SKM-1 (cell line): ENCODE measurements around the gene TERT.
"Not testable (repeated sequence)": the region's sequence is repeated elsewhere in the genome, so short reads cannot be mapped to it uniquely, and the experiment has no call there.

Experiments
- DNase-seq: peaks from one replicate; lab custom pipeline; 2025; ENCODE audit not compliant: unreplicated experiment; lab: John Stamatoyannopoulos, UW

The TERT gene

DNA sequence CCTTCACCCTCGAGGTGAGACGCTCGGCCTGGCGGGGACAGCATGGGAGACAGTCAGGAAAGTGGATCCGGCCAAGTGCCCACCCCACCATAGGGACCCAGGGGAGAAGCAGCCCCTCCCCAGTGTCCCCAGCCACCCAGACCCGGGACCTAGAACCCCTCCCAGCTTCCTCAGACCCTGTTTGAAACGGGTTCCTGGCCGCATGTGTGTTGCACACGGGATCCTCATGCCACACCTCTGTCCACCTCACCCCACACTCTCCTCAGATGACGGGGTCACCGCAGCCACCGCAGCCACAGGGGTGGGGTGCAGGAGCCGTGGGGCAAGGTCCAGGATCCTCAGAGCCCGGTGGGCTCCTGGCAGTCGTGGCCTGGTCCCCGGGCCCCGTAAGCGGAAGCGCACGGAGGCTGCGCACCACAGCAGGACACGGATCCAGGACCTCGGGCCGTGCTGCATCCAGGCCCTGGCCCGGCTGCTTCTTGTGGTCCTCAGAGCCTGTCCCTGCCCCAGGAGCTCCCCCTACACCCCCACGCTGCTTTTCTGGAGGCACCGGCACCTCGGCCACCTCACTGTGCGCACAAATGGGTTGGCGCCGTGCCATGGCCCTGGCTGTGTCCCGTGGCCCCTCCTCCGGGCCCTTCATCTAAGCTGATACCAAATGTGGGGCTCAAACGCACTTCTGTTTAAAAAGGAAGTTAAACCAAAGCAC lies 15.3 kb downstream of the TERT start:
- no peak for DNase-seq

GRCh38 chr5:1278656-1279442 lies 16.0 kb downstream of the TERT start:
- no peak for DNase-seq

DNA sequence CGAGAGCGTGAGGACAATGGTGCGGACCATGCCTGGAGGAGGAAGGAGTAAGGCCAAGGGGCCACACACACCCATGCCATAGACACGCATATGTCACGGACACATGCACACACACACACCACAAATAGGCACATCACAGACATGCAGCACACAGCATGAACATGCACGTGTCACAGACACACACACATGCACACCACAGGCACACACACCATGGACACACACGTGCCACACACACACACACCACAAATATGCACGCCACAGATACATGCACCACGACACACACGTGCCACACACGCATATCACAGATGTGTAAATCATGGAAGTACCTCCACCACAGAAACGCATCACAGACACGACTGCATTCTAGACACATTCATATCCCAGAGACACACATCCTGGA lies 16.7 kb downstream of the TERT start:
- no peak for DNase-seq

- no peak for DNase-seq
These were observed 17.1 kb downstream of the TERT start for GRCh38 chr5:1277781-1278180.

- DNase-seq = no peak
These were observed 17.5 kb downstream of the TERT start for GRCh38 chr5:1277331-1277730.

DNA sequence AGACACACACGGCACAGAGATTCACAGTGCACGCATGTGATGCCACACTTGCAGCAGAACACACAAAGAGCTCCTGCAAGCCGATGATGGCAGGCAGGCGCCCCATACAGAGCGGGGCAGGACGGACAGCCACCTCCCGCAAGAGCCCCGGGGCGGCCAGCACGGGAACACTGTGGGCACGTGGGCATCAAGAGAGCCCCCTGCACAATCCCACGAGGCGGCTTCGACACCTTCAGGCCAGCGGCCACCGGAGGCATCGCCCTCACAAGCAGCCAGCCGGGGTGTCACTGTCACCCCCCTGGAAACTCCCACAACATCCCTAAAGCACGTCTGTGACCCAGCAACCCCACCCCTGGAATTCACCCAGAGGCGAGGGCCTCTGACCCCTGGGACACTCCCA lies 17.9 kb downstream of the TERT start:
- no peak for DNase-seq

DNA sequence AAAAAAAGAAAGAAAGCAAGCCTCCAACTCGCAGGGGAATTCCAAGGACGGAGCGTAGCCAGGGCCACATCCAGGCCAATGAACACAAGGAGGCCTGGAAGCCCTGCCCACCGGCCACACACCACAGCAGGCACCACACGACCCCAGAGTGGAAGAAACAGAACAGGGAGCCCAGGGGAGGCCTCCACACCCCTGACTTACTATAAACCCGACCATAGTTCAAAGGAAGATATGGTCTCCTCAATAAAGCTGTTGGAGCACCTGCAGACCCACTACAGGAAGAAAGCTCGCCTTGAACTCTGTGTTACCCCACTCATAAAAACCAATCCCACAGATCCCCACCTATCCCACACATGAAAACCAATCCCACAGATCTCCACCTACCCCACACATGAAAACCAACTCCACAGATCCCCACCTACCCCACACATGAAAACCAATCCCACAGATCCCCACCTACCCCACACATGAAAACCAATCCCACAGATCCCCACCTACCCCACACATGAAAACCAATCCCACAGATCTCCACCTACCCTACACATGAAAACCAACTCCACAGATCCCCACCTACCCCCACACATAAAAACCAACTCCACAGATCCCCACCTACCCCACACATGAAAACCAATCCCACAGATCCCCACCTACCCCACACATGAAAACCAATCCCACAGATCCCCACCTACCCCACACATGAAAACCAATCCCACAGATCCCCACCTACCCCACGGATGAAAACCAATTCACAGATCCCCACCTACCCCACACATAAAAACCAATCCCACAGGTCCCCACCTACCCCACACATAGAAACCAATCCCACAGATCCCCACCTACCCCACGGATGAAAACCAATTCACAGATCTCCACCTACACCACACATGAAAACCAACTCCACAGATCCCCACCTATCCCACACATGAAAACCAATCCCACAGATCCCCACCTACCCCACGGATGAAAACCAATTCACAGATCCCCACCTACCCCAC lies 19.2 kb downstream of the TERT start:
- not testable (repeated sequence) for DNase-seq

- no peak for DNase-seq
These were observed 20.4 kb downstream of the TERT start for GRCh38 chr5:1274471-1274870.

DNA sequence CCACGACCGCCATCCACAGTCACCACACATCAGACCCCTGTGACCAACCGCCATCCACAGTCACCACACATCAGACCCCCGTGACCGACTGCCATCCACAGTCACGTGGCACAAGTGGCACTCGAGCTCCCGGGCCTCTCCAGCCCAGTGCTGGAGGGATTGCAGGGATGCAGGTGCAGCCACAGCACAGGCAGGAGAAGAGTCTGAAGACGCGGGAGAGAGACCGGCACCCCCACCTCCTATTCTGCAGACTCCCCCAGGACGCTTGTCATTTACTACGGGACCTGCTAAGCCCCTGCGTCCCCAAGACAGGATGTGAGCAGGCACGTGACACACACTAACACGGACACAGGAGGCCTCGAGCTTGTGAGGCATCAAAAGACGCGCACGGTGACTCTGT lies 21.1 kb downstream of the TERT start:
- DNase-seq = no peak

GRCh38 chr5:1272201-1272600 lies 22.7 kb downstream of the TERT start:
- no peak for DNase-seq

DNA sequence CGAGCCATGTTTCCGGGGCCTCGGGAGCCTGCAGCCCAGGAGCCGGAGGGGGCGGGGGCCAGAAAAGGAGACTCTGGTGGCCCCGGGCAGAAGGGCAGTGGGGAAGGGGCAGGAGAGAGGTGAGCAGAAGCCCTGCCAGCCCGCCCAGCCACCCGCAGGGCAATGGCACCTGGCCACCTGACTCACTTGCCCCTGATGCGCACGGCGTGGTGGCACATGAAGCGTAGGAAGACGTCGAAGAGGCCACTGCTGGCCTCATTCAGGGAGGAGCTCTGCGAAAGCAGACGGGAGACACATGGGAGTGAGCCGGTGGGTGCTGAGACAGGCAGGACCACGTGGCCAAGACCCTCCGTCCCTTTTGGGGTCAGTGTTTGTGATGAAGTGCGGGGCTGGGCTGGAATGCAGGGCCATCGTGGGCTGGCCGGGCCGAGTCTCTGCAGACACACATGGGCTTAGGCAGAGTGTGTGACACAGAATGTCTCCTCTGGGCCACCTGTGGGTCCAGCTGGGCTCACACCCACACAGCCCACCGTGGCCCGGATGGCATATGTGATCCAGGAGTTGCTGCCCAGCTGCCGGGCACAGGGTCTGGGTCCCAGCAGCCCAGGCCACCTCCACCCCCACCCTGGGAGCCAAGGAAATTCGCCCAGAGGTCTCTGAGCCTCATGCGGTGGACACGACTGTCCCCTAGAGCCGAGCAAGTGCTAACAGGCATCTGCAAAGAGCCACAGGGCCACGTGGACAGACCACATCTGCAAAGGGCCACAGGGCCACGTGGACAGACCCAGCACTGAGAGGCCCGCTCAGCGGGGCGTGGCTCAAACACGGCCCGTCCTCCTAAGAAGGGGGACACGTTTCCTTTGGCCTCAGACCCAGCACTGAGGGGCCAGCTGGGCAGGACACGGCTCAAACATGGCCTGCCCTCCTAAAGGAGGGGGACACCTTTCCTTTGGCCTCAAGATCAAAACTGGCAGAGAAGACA lies 23.6 kb downstream of the TERT start:
- no peak for DNase-seq

DNA sequence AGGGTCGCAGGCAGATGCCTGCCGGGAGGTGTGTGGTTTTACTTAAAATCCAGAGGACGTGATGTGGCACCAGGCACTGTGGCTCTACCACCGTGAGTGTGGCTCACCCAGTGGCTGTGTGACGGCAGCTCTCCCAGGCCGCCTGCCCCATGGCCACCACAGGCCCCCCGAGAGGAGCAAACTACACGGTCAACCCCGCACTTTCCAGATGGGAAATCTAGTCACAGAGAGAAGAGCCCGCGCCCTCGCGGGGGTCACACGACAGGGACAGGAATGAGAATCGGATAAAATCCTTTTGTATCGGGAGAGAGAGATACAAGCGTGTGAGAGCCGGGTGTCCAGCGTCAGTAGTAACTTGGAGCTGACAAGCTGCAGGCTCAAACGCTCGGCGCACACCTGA lies 24.4 kb downstream of the TERT start:
- DNase-seq = no peak

- no peak for DNase-seq
These were observed 26.2 kb downstream of the TERT start for GRCh38 chr5:1268666-1269065.

DNA sequence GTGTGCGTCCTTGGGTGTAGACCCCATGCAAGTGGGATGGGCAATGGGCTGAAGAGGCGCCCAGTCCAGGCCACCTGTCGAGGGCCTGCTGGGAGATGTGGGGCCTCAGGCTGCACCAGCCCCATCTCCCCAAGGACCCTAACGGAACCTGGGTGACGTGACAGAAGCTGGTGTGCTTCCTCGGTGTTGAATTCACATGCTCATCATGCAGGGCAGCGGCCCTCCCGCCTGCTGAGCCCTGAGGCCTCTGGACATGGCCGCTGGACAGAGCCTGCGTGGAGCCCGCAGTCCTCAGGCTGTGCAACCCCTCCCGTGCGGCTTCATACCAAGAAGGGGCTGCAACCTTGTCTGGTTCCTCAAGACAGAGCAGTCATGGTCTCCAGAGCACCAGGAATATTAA lies 26.8 kb downstream of the TERT start:
- no peak for DNase-seq

DNA sequence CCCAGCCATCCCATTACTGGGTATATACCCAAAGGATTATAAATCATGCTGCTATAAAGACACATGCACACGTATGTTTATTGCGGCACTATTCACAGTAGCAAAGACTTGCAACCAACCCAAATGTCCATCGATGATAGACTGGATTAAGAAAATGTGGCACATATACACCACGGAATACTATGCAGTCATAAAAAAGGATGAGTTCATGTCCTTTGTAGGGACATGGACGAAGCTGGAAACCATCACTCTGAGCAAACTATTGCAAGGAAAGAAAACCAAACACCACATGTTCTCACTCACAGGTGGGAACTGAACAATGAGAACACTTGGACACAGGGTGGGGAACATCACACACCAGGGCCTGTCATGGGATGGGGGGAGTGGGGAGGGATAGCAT lies 27.4 kb downstream of the TERT start:
- DNase-seq = not testable (repeated sequence)

DNA sequence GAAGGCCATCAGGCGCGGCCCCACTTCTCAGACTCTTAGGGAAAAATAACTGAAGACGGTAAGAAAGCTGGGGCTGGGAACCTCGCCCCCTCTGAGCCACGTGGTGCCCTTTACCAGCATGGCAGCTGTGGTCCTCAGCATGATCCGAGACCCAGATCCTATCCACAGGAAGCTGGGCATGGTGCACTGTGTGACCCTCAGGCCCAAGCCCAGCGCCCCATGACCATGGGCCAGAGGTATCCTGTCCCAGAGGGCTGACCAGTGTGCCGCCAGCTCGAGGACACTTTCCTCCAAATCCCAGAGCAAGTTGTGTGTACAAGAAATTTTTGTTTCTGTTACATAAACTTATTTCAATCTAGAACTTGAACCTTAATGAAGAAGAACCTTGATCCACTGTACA lies 28.1 kb downstream of the TERT start:
- DNase-seq = no peak

DNA sequence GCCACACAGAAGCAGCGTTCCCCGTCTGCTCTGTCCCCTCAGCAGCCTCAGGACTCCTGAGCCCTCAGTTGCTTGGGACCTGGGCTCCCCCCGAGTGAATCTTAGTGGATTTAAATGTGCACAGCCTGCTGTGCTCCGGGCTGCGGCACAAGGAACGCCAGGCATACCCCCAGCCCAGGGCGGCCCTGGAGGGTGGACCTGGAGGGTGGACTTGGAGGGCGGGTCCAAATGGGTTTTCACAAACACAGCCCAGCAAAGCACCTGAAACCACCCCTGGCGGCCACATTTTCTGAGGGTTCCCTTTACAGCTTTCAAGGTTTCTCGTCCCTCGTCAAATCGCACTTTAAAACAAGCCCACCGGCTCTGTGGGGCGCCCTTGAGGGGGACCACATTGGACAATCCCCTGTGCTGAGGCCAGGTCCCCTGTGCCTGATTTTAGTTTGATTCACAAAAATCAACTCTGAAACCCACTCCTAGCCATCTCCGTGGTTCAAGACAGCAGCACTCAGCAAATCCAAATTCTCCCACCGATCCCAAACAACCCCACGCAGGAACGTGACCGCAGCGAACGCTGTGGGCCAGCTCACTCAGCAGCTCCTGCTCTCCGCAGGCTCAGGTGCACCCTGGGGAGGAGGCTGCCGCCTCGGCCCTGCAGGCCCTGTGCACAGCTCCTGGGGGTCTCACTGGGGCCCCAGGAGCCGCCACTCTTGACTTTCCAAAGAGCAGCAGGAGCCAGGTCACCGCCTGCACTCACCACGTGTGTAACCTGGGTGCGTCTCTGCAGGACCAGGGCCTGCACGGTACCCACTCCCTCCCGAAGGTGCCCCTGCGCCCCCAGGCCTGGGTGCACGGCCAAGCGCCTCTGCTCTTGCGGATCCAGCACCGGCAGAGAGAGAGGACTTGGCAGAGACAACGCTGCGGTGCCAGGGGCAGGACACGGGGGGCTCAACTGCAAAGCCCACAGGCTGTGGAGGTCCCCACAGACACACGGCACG lies 29.1 kb downstream of the TERT start:
- DNase-seq = no peak

DNA sequence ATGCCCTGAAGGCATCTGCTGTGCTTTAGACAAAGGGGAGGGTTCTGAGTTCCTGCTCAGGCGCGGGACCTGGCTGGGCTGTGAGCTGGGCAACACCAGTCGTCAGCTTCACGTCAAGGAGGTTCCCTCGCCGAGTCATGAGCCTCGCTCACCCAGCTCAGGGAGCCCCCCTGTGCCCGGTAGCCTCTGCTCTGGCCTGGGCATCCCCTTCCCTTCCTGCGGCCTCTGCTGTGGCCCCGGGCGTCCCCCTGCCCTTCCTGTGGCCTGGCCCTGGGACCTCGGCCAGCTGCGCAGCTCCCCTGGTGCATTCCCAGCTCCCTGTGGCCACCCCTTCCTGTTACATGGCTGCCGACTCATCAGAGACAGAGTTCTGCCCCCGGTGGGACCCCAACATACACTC lies 29.8 kb downstream of the TERT start:
- no peak for DNase-seq

DNA sequence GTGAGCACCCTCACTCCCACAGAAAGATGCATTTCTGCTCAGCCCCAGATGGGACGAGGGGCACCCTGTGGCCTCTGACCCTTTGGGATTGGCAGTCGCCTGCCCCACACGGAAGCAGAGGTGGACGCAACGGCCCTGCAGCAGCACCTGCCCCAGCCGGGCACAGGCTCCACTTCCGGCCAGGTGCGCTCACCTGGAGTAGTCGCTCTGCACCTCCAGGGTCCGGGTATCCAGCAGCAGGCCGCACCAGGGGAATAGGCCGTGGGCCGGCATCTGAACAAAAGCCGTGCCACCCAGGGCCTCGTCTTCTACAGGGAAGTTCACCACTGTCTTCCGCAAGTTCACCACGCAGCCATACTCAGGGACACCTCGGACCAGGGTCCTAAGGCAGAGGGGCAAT lies 30.7 kb downstream of the TERT start:
- DNase-seq = no peak
